A549 (cell line): ENCODE data around the gene ADCY3.

Experiments
- CHD2 ChIP-seq: fragments of 150-350 bp; IDR thresholded peaks from 2 replicates; pipeline ENCODE4 v1.6.1; 2014; ENCODE audit warnings: low read length; ENCODE audit not compliant: partially characterized antibody
- EP300 ChIP-seq, 2 experiments: fragments of >200 bp; sonication (Bioruptor Twin); formaldehyde crosslinking; IDR thresholded peaks; 2 replicates in 1 of 2; 3 replicates in 1 of 2; pipeline ENCODE4 v1.6.1; 2016 to 2017
- GATA3 ChIP-seq: IDR thresholded peaks from 2 replicates; pipeline ENCODE4 v1.6.1; 2012; ENCODE audit warnings: borderline replicate concordance
- HOXA7 ChIP-seq: fragments of 250-450 bp; sonication (Bioruptor Pico); IDR thresholded peaks from 2 replicates; pipeline ENCODE4 v1.5.0; 2020; ENCODE audit warnings: mild to moderate bottlenecking, moderate library complexity
- JUNB ChIP-seq: fragments of >200 bp; sonication (Bioruptor Twin); formaldehyde crosslinking; IDR thresholded peaks from 2 replicates; pipeline ENCODE4 v1.6.1; 2016
- MAZ ChIP-seq: fragments of 150-350 bp; IDR thresholded peaks from 2 replicates; pipeline ENCODE4 v1.6.1; 2014; ENCODE audit warnings: antibody characterized with exemption, low read depth, low read length, borderline replicate concordance
- POLR2A ChIP-seq: IDR thresholded peaks from 2 replicates; pipeline ENCODE4 v1.6.1; 2012; ENCODE audit warnings: mild to moderate bottlenecking, low read length
- RCOR1 ChIP-seq: fragments of 150-350 bp; IDR thresholded peaks from 2 replicates; pipeline ENCODE4 v1.6.1; 2014; ENCODE audit warnings: antibody characterized with exemption, low read length, low read depth
- TF ChIP-seq, protein P1 (sequence below): fragments of >200 bp; sonication (Bioruptor Twin); formaldehyde crosslinking; IDR thresholded peaks from 3 replicates; pipeline ENCODE4 v1.5.1; 2016
- TF ChIP-seq, protein P2 (sequence below): fragments of 150-350 bp; IDR thresholded peaks from 2 replicates; pipeline ENCODE4 v1.6.1; 2014; ENCODE audit warnings: low read depth, mild to moderate bottlenecking, low read length
- TF ChIP-seq, protein P3 (sequence below): IDR thresholded peaks from 2 replicates; pipeline ENCODE4 v1.6.1; 2012

DNA sequence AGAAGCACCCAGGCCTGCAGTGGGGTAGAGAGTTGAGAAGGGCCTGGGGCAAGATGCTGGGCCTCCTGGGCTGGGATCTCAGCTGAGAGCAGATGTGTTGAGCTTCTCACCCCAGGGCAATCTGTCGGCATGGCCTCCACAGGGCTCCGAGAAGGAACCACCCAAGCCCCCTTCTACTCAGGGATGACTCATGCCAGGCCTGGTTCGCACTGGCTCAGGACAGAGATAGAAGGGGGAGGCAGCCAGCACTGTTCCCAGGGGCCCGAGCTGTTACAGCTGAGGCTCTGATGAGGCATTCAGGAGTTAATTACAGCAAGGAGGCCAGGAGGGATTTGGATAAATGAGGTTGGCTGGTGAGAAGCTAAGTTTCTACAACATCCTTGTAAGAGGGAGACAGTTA lies 64.3 kb downstream of the ADCY3 start:
- TF ChIP-seq CHD2: no peak
- no peak for TF ChIP-seq POLR2A
- TF ChIP-seq, protein P1, sequence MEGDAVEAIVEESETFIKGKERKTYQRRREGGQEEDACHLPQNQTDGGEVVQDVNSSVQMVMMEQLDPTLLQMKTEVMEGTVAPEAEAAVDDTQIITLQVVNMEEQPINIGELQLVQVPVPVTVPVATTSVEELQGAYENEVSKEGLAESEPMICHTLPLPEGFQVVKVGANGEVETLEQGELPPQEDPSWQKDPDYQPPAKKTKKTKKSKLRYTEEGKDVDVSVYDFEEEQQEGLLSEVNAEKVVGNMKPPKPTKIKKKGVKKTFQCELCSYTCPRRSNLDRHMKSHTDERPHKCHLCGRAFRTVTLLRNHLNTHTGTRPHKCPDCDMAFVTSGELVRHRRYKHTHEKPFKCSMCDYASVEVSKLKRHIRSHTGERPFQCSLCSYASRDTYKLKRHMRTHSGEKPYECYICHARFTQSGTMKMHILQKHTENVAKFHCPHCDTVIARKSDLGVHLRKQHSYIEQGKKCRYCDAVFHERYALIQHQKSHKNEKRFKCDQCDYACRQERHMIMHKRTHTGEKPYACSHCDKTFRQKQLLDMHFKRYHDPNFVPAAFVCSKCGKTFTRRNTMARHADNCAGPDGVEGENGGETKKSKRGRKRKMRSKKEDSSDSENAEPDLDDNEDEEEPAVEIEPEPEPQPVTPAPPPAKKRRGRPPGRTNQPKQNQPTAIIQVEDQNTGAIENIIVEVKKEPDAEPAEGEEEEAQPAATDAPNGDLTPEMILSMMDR: no peak
- TF ChIP-seq JUNB: no peak
- no peak for TF ChIP-seq RCOR1
- TF ChIP-seq GATA3: no peak
- no peak for TF ChIP-seq EP300 (IDR thresholded peaks at IDR 0.05)
- TF ChIP-seq HOXA7 (CRISPR knock-in tag): no peak
- TF ChIP-seq, protein P2, sequence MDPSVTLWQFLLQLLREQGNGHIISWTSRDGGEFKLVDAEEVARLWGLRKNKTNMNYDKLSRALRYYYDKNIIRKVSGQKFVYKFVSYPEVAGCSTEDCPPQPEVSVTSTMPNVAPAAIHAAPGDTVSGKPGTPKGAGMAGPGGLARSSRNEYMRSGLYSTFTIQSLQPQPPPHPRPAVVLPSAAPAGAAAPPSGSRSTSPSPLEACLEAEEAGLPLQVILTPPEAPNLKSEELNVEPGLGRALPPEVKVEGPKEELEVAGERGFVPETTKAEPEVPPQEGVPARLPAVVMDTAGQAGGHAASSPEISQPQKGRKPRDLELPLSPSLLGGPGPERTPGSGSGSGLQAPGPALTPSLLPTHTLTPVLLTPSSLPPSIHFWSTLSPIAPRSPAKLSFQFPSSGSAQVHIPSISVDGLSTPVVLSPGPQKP: no peak
- TF ChIP-seq MAZ: no peak
- TF ChIP-seq, protein P3, sequence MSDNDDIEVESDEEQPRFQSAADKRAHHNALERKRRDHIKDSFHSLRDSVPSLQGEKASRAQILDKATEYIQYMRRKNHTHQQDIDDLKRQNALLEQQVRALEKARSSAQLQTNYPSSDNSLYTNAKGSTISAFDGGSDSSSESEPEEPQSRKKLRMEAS: no peak
